Suprapubic skin (tissue), 4 donors: ENCODE data around the gene CYSLTR1.

Experiments
- EP300 ChIP-seq: sonication (generic); formaldehyde crosslinking; IDR thresholded peaks from one replicate; pipeline ENCODE4 v1.6.1; 2017; ENCODE audit warnings: antibody characterized with exemption
- POLR2A ChIP-seq, 2 donors: fragments of 450-650 bp; IDR thresholded peaks; one replicate each; pipeline ENCODE4 v1.6.1; 2017; ENCODE audit warnings: antibody characterized with exemption in 2 of 2, mild to moderate bottlenecking in 2 of 2, moderate library complexity in 2 of 2
- POLR2AphosphoS5 ChIP-seq, 3 donors: sonication (generic); formaldehyde crosslinking; IDR thresholded peaks; one replicate each; pipeline ENCODE4 v1.6.1; 2017; ENCODE audit warnings: antibody characterized with exemption in 3 of 3
- TF ChIP-seq, protein P1 (sequence below), 2 donors: fragments of 200-600 bp in 1 of 2; fragments of 450-650 bp in 1 of 2; sonication (generic) in 1 of 2; IDR thresholded peaks; one replicate each; pipeline ENCODE4 v1.5.1; 2016 to 2019; ENCODE audit warnings: antibody characterized with exemption in 2 of 2, mild to moderate bottlenecking in 1 of 2, moderate library complexity in 1 of 2

DNA sequence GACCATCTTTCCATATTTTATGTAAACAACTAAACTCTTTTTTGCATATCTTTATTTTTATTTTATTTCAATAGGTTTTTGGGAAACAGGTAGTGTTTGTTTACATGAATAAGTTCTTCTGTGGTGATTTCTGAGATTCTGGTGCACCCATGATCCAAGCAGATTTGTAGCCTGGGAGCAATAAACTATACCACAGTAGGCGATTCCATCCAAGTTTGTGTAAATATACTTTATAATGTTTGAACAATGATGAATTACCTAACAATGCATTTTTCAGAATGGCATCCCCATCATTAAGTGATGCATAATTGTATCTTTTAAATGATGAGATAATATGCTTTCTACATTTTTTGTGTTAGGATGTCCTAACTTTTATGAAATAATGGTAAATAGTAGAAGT lies 39.2 kb upstream of the CYSLTR1 start:
- TF ChIP-seq, protein P1, sequence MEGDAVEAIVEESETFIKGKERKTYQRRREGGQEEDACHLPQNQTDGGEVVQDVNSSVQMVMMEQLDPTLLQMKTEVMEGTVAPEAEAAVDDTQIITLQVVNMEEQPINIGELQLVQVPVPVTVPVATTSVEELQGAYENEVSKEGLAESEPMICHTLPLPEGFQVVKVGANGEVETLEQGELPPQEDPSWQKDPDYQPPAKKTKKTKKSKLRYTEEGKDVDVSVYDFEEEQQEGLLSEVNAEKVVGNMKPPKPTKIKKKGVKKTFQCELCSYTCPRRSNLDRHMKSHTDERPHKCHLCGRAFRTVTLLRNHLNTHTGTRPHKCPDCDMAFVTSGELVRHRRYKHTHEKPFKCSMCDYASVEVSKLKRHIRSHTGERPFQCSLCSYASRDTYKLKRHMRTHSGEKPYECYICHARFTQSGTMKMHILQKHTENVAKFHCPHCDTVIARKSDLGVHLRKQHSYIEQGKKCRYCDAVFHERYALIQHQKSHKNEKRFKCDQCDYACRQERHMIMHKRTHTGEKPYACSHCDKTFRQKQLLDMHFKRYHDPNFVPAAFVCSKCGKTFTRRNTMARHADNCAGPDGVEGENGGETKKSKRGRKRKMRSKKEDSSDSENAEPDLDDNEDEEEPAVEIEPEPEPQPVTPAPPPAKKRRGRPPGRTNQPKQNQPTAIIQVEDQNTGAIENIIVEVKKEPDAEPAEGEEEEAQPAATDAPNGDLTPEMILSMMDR (IDR thresholded peaks at IDR 0.05): no peak
- TF ChIP-seq POLR2AphosphoS5 (IDR thresholded peaks at IDR 0.05) (no peak), POLR2A (IDR thresholded peaks at IDR 0.05) (no peak), EP300 (no peak)
